ENCODE results near the gene RAB25.
A peak's percentile ranks its signal among the peaks of the same experiment; 100 is the strongest.

The RAB25 gene

GRCh38 chr1:156080863-156081179 is 19.9 kb downstream of the RAB25 start:
- DNase-seq = no peak

GRCh38 chr1:156081180-156081916 is 20.4 kb downstream of the RAB25 start:
- DNase-seq = no peak

GRCh38 chr1:156081917-156082308 is 21.0 kb downstream of the RAB25 start:
- DNase-seq = no peak

GRCh38 chr1:156082309-156083091 is 21.5 kb downstream of the RAB25 start, which contains the start of gene MEX3A:
Gene MEX3A (minus strand): TSS chr1:156082465. CDS start chr1:156081998, 467 bp downstream.
- peak; percentile 67 to 68 for DNase-seq

GRCh38 chr1:156083800-156084790 is 23.1 kb downstream of the RAB25 start:
- no peak for DNase-seq

- DNase-seq = no peak
These were observed 25.3 kb downstream of the RAB25 start for GRCh38 chr1:156086256-156086662.

GRCh38 chr1:156089704-156090103 is 28.7 kb downstream of the RAB25 start:
- DNase-seq = no peak

GRCh38 chr1:156090138-156090839 is 29.3 kb downstream of the RAB25 start:
- DNase-seq = no peak

- peak; percentile 67 to 81 for DNase-seq
These were observed 29.9 kb downstream of the RAB25 start for GRCh38 chr1:156090840-156091188.

GRCh38 chr1:156091610-156092009 is 30.6 kb downstream of the RAB25 start:
- DNase-seq = no peak

GRCh38 chr1:156095906-156096508 is 35.0 kb downstream of the RAB25 start:
- no peak for DNase-seq

GRCh38 chr1:156096640-156097391 is 35.9 kb downstream of the RAB25 start:
- DNase-seq = peak; percentile 43 to 78

GRCh38 chr1:156097499-156098178 is 36.7 kb downstream of the RAB25 start:
- no peak for DNase-seq

GRCh38 chr1:156098784-156099183 is 37.8 kb downstream of the RAB25 start:
- DNase-seq = no peak

- no peak for DNase-seq
These were observed 38.3 kb downstream of the RAB25 start for GRCh38 chr1:156099282-156099681.

- no peak for DNase-seq
These were observed 39.4 kb downstream of the RAB25 start for GRCh38 chr1:156100205-156100995.

GRCh38 chr1:156101880-156102279 is 40.9 kb downstream of the RAB25 start:
- no peak for DNase-seq

GRCh38 chr1:156102633-156103511 is 41.9 kb downstream of the RAB25 start:
- DNase-seq = no peak

GRCh38 chr1:156103521-156103947 is 42.6 kb downstream of the RAB25 start:
- DNase-seq = no peak
